ENCODE measurements around the gene SLC16A11.
"Not testable (repeated sequence)": the region's sequence is repeated elsewhere in the genome, so short reads cannot be mapped to it uniquely, and the experiment has no call there.

SLC16A11 gene

GRCh38 chr17:7043497-7044198 is at the start of gene SLC16A11:
Gene SLC16A11, minus strand, starts transcription at chr17:7044092. Its CDS starts 579 bp downstream, at chr17:7043513.
- DNase-seq (ENCODE audit: low spot score): no peak

GRCh38 chr17:7091311-7092005 is 47.6 kb upstream of the SLC16A11 start:
- DNase-seq (ENCODE audit: low spot score): not testable (repeated sequence)

GRCh38 chr17:7089570-7089969 is 45.7 kb upstream of the SLC16A11 start:
- DNase-seq (ENCODE audit: low spot score): not testable (repeated sequence)

- not testable (repeated sequence) for DNase-seq (ENCODE audit: low spot score)
These were observed 44.5 kb upstream of the SLC16A11 start for GRCh38 chr17:7088442-7088841.

GRCh38 chr17:7084088-7084487 is 40.2 kb upstream of the SLC16A11 start:
- DNase-seq (ENCODE audit: low spot score): no peak

- DNase-seq (ENCODE audit: low spot score): no peak
These were observed 39.7 kb upstream of the SLC16A11 start for GRCh38 chr17:7083592-7083991.

- DNase-seq (ENCODE audit: low spot score): no peak
These were observed 37.6 kb upstream of the SLC16A11 start for GRCh38 chr17:7081341-7082062.

GRCh38 chr17:7080456-7081041 is 36.7 kb upstream of the SLC16A11 start:
- DNase-seq (ENCODE audit: low spot score): no peak

GRCh38 chr17:7079581-7080455 is 35.9 kb upstream of the SLC16A11 start, which contains the start of gene CLEC10A:
Gene CLEC10A, minus strand, starts transcription at chr17:7080251. Its CDS starts 1,439 bp downstream, at chr17:7078812.
- no peak for DNase-seq (ENCODE audit: low spot score)

- no peak for DNase-seq (ENCODE audit: low spot score)
These were observed 34.8 kb upstream of the SLC16A11 start for GRCh38 chr17:7078711-7079110.

GRCh38 chr17:7077911-7078546 is 34.1 kb upstream of the SLC16A11 start:
- DNase-seq (ENCODE audit: low spot score): no peak

- DNase-seq (ENCODE audit: low spot score): no peak
These were observed 31.0 kb upstream of the SLC16A11 start for GRCh38 chr17:7074931-7075330.

- DNase-seq (ENCODE audit: low spot score): no peak
These were observed 28.5 kb upstream of the SLC16A11 start for GRCh38 chr17:7072406-7072805.

- no peak for DNase-seq (ENCODE audit: low spot score)
These were observed 26.8 kb upstream of the SLC16A11 start for GRCh38 chr17:7070712-7071111.

GRCh38 chr17:7068268-7068667 is 24.4 kb upstream of the SLC16A11 start:
- DNase-seq (ENCODE audit: low spot score): no peak

GRCh38 chr17:7067198-7067597 is 23.3 kb upstream of the SLC16A11 start:
- no peak for DNase-seq (ENCODE audit: low spot score)

- DNase-seq (ENCODE audit: low spot score): no peak
These were observed 20.4 kb upstream of the SLC16A11 start for GRCh38 chr17:7064261-7064660.

GRCh38 chr17:7063518-7064094 is 19.7 kb upstream of the SLC16A11 start:
- DNase-seq (ENCODE audit: low spot score): no peak

- no peak for DNase-seq (ENCODE audit: low spot score)
These were observed 16.4 kb upstream of the SLC16A11 start for GRCh38 chr17:7060165-7060891.

Measured in globus pallidus (tissue), 1 donor.